GM19372 (cell line): Measurements from ENCODE around the gene INF2.
"Not testable (repeated sequence)": the region's sequence is repeated elsewhere in the genome, so short reads cannot be mapped to it uniquely, and the experiment has no call there.

Source experiments
- ATAC-seq: cut with Tn5 transposase; IDR thresholded peaks from one replicate; pipeline ENCODE4 v1.9.1; 2021; ENCODE audit warnings: mild to moderate bottlenecking, low read depth, moderate library complexity; ENCODE audit not compliant: unreplicated experiment

Gene INF2

DNA sequence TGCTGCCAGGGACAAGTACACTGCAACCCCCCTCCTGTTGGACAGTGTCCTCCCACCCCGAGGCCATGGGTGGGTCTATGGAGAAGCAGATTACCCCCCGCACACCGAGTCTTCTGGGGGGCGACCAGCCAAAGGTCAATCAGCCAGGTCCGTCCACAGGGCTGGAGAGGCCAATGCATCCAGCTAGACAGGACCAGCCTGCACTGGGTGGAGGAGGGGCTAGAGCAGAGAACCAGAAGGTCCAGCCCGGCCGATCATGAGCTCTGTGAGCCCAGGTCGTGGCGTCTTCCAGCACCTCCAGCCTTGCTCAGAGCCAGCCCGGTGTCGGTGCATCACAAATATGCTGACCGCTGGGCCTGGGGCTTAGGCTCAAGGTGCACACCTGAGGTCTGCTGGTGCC, 26.5 kb downstream of the INF2 start:
- ATAC-seq: no peak

DNA sequence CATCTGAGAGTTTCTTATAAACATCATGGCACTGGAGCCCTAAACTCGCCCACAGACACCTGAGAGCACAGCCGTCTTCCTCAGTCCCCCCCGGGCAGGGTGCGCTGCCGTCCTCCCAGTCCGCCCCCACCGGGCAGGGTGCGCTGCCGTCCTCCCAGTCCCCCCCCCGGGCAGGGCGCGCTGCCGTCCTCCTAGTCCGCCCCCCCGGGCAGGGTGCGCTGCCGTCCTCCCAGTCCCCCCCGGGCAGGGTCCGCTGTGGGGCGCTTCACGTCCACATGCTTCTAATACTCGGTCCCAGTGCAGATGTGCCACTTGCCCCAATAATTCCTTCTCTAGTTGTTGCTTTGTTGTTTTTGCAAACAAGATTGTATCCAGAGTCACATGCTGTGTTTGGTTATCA, 27.7 kb downstream of the INF2 start:
- ATAC-seq: no peak

DNA sequence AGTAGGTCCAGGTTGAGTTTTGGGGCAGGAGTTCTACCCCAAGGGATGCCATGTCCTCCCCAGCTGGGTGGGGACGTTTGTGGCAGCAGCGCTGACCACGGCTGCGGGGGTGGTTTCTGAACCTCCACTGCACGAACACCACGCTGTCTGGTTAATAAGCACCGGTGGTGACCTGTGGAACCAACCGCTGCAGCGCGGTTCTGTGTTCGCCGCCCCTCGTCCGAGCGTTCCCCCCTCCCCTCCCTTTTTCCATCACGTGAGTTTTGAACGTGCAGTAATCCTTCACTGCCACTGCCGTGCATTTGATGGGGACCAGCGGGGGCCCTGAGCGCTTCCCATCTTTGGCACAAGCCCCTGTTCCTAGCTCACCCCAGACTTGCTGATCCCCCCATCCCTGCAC, 28.2 kb downstream of the INF2 start:
- no peak for ATAC-seq

DNA sequence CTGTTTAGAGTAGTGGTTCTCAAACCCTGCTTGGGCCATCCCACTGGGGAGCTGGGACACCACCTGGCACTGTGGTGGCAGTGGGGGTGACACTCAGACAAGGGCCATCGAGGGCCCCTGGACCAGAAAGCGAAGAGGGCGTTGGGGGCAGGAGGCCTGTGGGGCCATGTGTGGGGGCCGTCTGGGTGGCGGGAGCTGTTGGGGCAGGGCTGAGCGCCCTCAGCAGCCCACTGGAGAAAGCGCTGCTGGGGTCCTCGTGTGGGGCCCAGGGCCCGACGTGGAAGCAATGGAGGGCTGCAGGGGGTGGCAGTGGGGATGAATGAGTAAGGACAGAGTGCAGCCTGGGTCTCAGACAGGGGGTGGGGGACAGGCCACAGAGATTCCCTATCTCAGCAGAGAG, 28.7 kb downstream of the INF2 start:
- ATAC-seq: no peak

DNA sequence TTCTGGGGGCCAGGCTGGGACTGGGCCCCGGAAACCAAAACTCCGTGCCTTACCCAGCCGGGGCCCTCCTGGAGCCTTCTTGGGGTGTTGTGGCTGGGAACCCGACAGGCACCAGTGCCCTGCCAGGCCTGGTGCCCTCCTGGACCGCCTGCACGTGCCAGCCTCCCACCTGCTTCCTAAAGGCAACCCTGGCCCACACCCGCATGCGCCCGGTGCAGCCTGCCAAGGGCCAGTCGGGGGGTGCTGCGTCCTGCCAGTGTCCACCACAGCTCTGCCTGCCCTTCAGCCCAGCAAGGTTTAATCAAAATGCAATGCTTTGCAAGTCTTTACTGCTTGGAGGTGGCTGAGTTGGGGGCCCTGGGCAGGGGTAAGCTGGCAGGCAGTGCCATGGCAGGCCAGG, 29.5 kb downstream of the INF2 start:
- ATAC-seq: no peak

DNA sequence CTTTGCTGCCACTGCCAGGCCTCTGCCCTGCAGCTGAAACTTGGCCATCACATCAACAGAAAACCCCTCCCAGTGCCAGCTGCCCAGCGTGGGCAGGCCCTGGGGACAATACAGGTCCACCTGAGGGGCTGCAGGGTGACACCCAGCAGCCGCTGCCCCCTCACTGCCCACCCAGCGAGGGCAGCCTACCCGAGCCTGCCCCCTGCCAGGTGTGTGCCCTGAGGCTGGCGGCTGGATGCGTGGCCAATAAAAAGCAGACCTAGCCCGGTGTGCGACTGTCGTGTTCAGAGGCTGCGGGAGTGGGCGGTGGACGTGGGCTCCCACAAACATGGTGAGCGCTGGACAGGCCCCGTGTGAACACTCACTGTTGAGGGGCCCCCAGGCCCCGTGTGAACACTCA, 29.9 kb downstream of the INF2 start:
- ATAC-seq: no peak

DNA sequence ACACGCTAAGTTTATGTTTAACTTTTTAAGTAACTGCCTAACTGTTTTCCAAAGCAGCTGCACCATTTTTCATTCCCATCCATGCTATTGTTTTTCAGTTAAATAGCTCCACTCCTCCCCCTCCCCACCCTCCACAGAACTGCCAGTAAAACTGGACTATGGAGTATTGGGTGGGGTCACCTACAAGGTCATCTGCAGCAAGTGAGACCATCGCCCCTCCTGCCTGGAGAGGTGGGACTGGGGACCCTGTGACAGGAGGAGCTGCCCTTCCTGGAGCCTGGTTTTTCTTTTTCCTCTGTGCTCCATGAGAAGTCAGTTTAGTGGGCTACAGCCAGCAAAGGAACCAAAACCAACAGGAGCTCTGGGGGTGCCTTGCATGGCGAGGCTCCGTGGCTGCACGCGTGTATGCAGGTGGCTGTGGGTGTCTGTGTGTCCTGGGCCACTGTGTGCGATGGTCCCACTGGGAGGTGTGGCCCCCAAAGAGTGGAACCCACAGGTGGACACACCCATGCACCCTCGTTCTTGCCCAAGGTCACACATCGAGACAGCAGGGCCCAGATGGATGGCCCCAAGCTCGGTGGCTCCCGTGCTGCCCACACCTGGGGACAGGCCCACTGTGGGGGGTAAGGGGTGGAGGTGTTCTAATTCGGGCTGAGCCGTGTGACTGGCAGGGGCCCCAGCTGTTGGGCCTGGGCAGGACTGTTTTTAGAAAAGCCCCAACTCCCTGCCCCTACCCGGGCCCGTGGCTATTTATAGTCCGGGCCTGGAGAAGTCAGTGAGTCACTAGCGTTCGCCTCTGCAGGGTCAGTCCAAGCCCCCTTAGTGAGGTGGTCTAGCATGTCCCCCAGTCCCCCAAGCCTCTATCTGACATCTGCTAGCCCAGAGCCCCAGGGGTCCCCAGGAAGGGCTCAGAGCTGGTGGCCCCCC, 32.4 kb downstream of the INF2 start:
- ATAC-seq: no peak

DNA sequence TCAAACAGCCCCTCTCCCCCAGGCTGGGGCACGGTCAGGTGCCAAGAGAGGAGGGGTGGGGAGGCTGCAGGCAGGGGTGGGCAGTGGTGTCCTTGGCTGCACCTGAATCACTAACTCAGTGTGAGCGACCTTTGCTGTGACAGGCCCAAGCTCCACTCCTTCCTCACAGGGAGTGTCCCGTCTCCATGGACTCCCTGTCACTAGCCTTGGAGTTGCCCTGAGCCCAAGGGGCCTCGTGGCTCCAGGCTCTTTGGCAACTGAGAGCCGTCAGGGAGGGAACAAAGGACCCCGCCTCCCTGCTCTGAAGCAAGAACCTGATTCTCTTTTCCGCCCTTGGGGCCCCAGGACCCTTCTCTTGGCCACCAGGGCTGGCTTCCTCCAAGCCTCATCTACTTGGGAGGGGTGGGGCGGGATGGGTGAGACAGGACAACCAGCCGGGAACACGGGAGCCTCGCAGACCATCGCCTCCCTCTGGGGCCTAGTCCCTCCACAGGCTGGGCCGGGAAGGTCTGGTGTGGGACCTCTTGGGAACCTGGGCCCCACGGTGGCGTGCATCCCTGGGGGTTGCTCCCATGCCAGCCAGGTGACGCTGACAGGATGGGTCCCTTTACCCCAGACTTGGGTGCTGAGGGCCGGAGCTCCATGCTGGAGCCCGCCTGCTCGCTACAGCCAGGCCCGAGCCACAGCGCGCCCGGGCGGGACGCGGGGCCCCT, 33.7 kb downstream of the INF2 start:
- no peak for ATAC-seq

DNA sequence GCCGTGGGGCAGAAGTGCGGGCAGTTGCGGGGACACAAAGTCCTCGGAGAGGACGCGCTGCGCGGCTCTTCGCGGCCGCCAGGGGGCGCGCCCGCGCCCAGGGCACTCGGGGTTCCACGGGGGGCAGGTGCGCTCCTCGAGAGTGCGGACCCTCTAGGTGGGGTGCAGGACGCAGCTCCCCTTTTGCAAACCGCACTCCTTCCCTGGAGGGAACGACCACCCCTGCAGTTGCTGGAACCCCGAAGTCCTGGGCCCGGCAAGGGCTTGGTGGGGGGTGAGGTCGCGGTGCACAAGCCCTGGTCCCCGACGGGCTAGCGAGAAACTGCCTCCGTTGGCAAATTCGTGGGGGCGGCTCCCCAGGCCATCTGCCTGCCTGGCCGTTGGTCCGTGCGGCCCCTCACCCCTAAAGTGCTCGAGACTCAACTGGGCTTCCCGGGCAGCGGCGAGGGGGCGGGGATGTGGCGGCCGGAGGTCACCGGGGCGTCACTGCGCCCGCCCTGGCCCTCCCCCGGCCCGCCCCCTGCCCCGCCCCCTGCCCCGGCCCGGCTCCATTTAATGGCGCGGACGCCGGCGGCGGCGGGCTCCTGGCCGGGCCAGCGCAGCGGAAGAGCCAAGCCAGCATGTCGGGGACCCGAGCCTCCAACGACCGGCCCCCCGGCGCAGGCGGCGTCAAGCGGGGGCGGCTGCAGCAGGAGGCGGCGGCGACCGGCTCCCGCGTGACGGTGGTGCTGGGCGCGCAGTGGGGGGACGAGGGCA, 34.4 kb downstream of the INF2 start, which contains the start of gene ADSS1:
TSS of gene ADSS1 (plus strand) at position 579 of the 756 bp plus-strand sequence. CDS start at position 621, 42 bp downstream.
- no peak for ATAC-seq

DNA sequence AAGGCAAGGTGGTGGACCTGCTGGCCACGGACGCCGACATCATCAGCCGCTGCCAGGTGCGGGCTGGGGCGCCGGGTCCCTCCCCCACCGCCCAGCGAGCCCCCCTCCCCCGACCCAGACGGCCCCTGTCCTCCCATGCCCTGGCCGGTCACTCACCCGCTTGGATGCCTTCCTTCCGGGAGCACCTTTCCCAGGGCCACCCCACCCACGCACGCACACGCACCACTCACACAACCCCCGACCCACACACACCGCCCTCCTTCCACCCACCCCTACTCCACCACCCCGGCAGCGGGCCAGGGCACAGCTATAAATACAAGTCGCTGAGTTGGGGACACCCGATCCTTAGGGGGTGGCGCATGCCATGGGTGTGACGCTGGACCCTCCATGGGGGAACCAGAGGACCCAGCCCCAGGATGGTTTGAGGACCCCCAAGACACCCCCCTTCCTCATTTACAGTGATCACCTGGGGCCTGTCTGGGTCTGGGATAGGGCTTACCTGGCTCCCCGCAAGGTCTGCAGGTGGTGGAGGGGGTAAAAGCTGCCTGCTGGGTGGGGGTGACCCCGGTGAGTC, 35.1 kb downstream of the INF2 start:
- no peak for ATAC-seq

DNA sequence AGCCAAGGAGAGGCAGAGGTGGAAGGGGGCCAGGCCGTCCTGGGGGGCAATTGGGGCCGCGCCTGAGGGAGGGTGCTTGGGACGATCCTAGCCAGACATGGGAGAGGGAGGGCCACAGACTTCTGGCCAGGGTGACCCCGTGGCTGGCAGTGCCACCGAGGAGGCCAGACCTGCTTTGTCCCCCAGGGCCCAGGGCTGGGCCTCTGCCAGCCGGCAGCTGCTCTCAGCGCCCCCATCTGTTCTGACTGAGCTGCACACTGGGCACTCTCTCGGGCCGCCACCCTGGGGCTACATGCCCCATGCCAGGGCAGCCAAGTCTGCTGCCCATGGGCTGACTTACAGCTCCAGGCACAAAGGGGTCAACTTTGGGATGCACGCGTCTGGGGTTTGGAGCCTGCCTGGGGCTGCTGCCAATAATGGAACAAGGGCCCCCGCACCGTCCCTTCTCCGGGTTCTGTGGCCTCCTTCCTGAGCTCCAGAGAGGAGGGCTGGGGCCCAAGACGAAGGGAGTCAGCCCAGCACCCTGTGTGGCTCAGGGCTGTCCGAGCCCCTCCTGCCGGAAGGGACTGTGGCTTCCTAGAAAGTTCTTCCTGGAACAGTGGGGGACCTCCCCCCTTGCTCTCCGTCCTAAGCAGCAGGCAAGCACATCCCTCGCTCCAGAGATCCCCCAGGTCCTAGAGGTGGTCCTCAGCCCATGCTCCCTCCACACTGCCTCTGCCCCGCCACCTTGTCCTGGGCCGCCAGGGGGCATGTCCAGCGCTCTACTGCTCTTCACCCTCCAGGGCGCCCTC, 35.8 kb downstream of the INF2 start:
- no peak for ATAC-seq

DNA sequence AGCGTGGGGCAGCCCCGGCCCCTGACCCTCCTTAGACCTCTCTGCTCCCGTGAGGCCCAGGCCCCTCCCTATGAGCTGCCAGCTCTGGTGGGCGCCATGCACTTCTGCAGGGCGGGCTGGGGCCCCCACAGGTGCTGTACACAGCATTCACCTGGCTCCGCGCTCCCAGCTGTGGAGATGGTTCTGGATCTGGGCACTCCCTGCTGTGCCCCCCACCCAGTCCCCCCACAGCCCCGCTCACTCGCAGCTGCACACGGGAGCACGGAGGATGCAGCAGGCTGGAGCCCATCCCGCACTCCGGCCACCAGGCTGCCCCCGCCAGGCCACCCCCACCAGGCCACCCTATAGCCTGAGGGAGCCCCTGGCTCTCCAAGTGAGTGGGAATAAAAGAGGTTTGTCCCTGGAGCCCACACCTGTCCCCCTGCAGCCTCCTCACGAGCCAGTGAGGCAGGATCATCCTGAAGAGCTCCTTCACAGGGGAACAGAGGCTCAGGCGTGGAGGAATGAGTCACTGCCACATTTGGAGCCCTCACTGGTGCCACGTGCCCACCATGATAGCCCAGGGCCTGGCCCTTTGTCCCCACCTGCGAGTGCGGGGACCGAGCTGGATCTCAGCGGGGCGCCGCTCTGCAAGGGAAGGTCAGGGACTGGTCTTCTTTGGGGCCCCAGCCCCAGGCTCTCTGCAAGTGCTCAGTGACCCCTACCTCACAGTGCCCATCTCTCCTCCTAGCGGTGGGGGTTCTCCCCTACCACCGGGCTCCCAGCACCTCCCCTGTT, 36.5 kb downstream of the INF2 start:
- no peak for ATAC-seq

DNA sequence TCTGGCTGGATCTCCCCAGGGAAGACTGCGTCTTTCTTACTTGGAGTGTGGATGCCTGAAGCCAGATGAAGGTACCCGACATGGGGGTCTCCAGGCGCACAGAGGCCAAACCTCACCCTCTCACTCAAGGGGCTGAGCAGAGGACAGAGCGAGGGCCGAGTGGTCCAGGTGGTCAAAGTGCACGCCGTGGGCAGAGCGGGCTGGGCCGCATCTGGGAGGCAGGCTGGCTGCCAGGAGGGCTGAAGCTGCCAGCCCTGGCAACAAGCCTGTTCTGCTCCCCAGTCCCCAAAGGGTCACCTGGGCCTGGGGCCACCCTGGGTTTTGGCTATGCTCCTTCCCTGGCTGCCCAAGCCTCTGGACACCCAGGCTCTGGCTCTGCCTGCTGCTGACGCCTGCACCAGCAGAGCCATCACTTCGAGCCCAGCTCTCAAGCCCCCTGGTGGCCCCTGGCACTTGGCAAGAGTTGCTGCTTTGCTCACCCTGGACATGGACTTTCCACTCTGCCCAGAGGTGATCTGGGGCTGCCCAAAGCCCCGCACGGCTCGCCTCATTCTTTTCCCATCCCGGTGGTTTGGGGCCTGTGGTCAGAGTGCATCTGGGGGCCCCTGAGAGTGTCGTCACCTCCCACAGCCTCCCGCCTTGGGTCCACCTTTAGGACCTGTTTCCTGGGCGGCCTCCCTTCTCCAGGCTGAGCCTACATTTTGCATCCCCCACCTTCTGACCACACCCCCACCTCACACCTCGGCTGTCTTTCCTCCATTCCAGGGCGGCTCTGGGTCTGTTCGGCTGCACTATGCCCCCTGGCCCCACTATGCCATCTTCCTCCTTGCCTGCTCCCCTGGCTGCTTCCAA, 37.4 kb downstream of the INF2 start:
- ATAC-seq: no peak

DNA sequence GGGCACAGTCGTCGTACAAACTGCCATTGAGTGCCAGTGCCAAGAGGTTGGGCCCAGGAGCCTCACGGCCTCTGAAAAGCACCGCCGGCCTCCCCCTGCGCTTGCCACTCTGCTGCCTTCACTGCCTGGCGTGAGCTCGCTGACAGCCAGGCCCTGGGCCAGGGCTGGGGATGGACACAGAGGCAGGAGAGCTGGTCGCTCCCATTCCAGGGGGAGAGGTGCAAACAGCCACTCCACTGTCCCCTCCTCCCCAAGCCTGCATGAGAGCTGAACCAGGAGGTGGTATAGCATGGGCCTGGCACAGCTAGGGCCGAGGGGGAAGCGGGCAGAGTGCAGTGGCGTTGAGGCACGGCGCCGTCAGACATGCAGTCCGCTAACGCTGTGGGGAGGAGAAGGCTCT, 39.2 kb downstream of the INF2 start:
- ATAC-seq: no peak

DNA sequence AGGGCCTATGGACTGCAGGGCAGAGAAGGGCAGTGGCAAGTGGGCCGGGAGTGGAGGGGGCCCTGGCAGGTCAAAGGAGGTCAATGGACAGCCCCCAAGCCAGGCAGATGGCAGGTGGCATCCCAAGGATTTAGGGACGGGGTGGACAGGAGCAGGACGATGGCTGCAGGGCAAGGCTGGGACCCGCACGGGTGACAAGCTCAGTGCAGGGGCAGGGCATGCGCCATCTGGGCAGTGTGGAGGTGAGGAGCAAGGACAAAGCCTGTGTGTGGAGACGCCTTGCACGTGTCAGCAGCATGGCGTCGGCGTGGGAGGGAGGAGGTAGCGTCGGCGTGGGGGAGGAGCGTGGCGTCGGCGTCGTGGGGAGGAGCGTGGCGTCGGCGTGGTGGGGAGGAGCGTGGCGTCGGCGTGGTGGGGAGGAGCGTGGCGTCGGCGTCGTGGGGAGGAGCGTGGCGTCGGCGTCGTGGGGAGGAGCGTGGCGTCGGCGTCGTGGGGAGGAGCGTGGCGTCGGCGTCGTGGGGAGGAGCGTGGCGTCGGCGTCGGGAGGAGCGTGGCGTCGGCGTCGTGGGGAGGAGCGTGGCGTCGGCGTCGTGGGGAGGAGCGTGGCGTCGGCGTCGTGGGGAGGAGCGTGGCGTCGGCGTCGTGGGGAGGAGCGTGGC, 39.9 kb downstream of the INF2 start:
- ATAC-seq: not testable (repeated sequence)

DNA sequence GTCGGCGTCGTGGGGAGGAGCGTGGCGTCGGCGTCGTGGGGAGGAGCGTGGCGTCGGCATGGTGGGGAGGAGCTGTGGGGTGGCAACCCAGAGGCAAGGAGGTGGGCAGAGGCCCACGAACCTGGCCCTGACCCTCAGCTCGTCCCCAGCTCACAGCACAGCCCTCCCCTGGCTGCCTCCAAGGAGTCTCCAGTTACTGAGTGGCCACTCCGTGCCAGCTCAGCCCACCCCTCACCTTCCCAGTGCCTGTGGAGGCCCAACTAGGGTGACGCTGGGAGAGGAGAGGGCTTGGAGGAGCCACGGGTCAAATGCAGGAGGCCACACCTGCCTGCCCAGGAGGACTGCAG, 40.4 kb downstream of the INF2 start:
- no peak for ATAC-seq

DNA sequence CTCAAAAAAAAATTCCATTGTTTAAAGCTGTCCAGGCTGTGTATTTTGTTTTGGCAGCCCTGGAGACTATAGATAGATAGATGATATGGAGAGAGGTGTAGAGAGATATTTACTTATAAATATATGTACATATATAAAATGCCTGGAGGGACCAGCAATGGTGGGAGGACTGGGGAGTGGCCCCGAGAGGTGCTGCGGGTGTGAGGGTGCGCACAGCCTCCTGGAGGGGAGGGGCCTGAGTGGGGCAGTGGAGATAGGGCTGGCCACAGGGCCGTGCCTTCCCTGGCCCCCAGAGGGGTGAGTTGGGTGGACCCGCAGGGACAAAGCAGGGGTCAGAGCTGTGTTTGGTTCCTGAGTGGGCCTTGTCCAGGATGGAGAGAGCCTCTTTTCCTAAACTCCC, 41.1 kb downstream of the INF2 start:
- ATAC-seq: no peak
